Endothelial cell (in vitro differentiated cells): ENCODE measurements around the gene NDUFB7. TPM values are rescaled to one million over a fixed set of nuclear protein-coding genes. Genes with fewer than 3 reads are reported as not detected.
"Not testable (repeated sequence)": the region's sequence is repeated elsewhere in the genome, so short reads cannot be mapped to it uniquely, and the experiment has no call there.

Experiments
- DNase-seq: peaks from one replicate; pipeline ENCODE4 v3.0.0; 2021; ENCODE audit warnings: low spot score
- H3K27ac Mint-ChIP-seq: one replicate; pipeline ENCODE4 v1.8.0; 2021; ENCODE audit warnings: mixed read lengths, inconsistent platforms; ENCODE audit not compliant: unreplicated experiment
- H3K27me3 Mint-ChIP-seq: one replicate; pipeline ENCODE4 v1.8.0; 2021; ENCODE audit warnings: mild to moderate bottlenecking, moderate library complexity, mixed read lengths, inconsistent platforms; ENCODE audit not compliant: unreplicated experiment
- H3K36me3 Mint-ChIP-seq: one replicate; pipeline ENCODE4 v1.8.0; 2021; ENCODE audit warnings: mild to moderate bottlenecking, low read depth, mixed read lengths, inconsistent platforms; ENCODE audit not compliant: unreplicated experiment
- H3K4me1 Mint-ChIP-seq: one replicate; pipeline ENCODE4 v1.8.0; 2021; ENCODE audit warnings: mild to moderate bottlenecking, mixed read lengths, inconsistent platforms; ENCODE audit not compliant: unreplicated experiment
- H3K4me3 Mint-ChIP-seq: one replicate; pipeline ENCODE4 v1.8.0; 2021; ENCODE audit warnings: mild to moderate bottlenecking, mixed read lengths, inconsistent platforms; ENCODE audit not compliant: unreplicated experiment
- H3K9me3 Mint-ChIP-seq: one replicate; pipeline ENCODE4 v1.8.0; 2021; ENCODE audit warnings: mixed read lengths, inconsistent platforms; ENCODE audit not compliant: unreplicated experiment
- CTCF ChIP-seq: fragments of 200-600 bp; sonication (generic); IDR thresholded peaks from one replicate; pipeline ENCODE4 v1.5.0; 2021; ENCODE audit warnings: antibody characterized with exemption; ENCODE audit not compliant: unreplicated experiment
- total RNA-seq: library from RNA; stranded (reverse); fragmentation: NEBNext Ultra II Directional; extraction: Animal tissue kit (Norgen Biotek cat#: 25700); gene quantifications from one replicate; pipeline ENCODE4 v1.2.1, GENCODE V29; 2021; ENCODE audit not compliant: unreplicated experiment

Gene NDUFB7
- total RNA-seq, 1 donor from 2014 or later = 122 TPM

GRCh38 chr19:14550201-14550754, 21.6 kb downstream of the NDUFB7 start:
- H3K27ac Mint-ChIP-seq = no peak overlapping the region
- no peak for TF ChIP-seq CTCF
- H3K4me1 Mint-ChIP-seq = peaks cover 6% of the 10 kb centered on the region
- DNase-seq = no peak
- H3K9me3 Mint-ChIP-seq = no peaks in the 10 kb centered on the region
- peaks cover 4% of the 10 kb centered on the region for H3K36me3 Mint-ChIP-seq
- peaks cover 8% of the 10 kb centered on the region for H3K27me3 Mint-ChIP-seq
- H3K4me3 Mint-ChIP-seq = no peak overlapping the region

- no peak overlapping the region for H3K4me3 Mint-ChIP-seq
- no peaks in the 10 kb centered on the region for H3K9me3 Mint-ChIP-seq
- TF ChIP-seq CTCF = no peak
- no peak overlapping the region for H3K27ac Mint-ChIP-seq
- peaks cover 5% of the 10 kb centered on the region for H3K4me1 Mint-ChIP-seq
- no peak for DNase-seq
- H3K36me3 Mint-ChIP-seq = peaks cover 8% of the 10 kb centered on the region
- peaks cover 11% of the 10 kb centered on the region for H3K27me3 Mint-ChIP-seq
Observed at GRCh38 chr19:14545716-14546082, 26.2 kb downstream of the NDUFB7 start.

- H3K4me1 Mint-ChIP-seq = peaks cover 4% of the 10 kb centered on the region
- no peak overlapping the region for H3K4me3 Mint-ChIP-seq
- TF ChIP-seq CTCF = no peak
- H3K36me3 Mint-ChIP-seq = peaks cover 8% of the 10 kb centered on the region
- H3K9me3 Mint-ChIP-seq = no peaks in the 10 kb centered on the region
- no peak for DNase-seq
- H3K27ac Mint-ChIP-seq = no peak overlapping the region
- peaks cover 11% of the 10 kb centered on the region for H3K27me3 Mint-ChIP-seq
Observed at GRCh38 chr19:14544977-14545715, 26.7 kb downstream of the NDUFB7 start.

GRCh38 chr19:14544047-14544446, 27.8 kb downstream of the NDUFB7 start:
- no peak for TF ChIP-seq CTCF
- Mint-ChIP-seq H3K4me3 (no peak overlapping the region), H3K4me1 (no peaks in the 10 kb centered on the region), H3K27ac (no peak overlapping the region), H3K9me3 (no peaks in the 10 kb centered on the region), H3K36me3 (peaks cover 8% of the 10 kb centered on the region), H3K27me3 (peaks cover 13% of the 10 kb centered on the region)
- DNase-seq = no peak

GRCh38 chr19:14542711-14543328, 29.0 kb downstream of the NDUFB7 start:
- H3K9me3 Mint-ChIP-seq = no peaks in the 10 kb centered on the region
- H3K4me3 Mint-ChIP-seq = no peak overlapping the region
- no peak for DNase-seq
- H3K27me3 Mint-ChIP-seq = peaks cover 11% of the 10 kb centered on the region
- no peaks in the 10 kb centered on the region for H3K4me1 Mint-ChIP-seq
- H3K27ac Mint-ChIP-seq = no peak overlapping the region
- peaks cover 8% of the 10 kb centered on the region for H3K36me3 Mint-ChIP-seq
- no peak for TF ChIP-seq CTCF

GRCh38 chr19:14541979-14542378, 29.9 kb downstream of the NDUFB7 start:
- H3K27ac Mint-ChIP-seq, H3K4me3 Mint-ChIP-seq, H3K36me3 Mint-ChIP-seq, H3K4me1 Mint-ChIP-seq, H3K9me3 Mint-ChIP-seq, DNase-seq: not testable (repeated sequence)
- peaks cover 11% of the 10 kb centered on the region for H3K27me3 Mint-ChIP-seq
